H9 (cell line): ENCODE data around the gene TNPO2. TPM values are rescaled to one million over a fixed set of nuclear protein-coding genes. Genes with fewer than 3 reads are reported as not detected.

Experiments
- DNase-seq: peaks from one replicate; pipeline ENCODE4 v3.0.0-alpha.2; 2017
- H2AFZ ChIP-seq: one replicate; pipeline ENCODE4 v1.6.1; 2013; ENCODE audit warnings: mild to moderate bottlenecking, low read length, control low read depth, moderate library complexity
- H2AK5ac ChIP-seq: 2 replicates; pipeline ENCODE4 v1.6.1; 2013; ENCODE audit warnings: low read length, control low read depth, mixed read lengths; ENCODE audit not compliant: insufficient read length
- H2BK120ac ChIP-seq: one replicate; pipeline ENCODE4 v1.6.1; 2013; ENCODE audit warnings: low read depth, mild to moderate bottlenecking, low read length, control low read depth, inconsistent platforms; ENCODE audit not compliant: poor library complexity, severe bottlenecking
- H2BK12ac ChIP-seq: 2 replicates; pipeline ENCODE4 v1.6.1; 2013; ENCODE audit warnings: low read length, control low read depth, mixed read lengths, low read depth; ENCODE audit not compliant: insufficient read length
- H2BK15ac ChIP-seq: 2 replicates; pipeline ENCODE4 v1.6.1; 2013; ENCODE audit warnings: low read depth, low read length, control low read depth
- H2BK20ac ChIP-seq: one replicate; pipeline ENCODE4 v1.6.1; 2013; ENCODE audit warnings: low read depth, mild to moderate bottlenecking, low read length, control low read depth, inconsistent platforms; ENCODE audit not compliant: poor library complexity, severe bottlenecking
- H2BK5ac ChIP-seq: 2 replicates; pipeline ENCODE4 v1.6.1; 2013; ENCODE audit warnings: low read length, control low read depth, mixed read lengths; ENCODE audit not compliant: insufficient read length
- H3K14ac ChIP-seq: 2 replicates; pipeline ENCODE4 v1.6.1; 2013; ENCODE audit warnings: low read length, control low read depth; ENCODE audit not compliant: insufficient read depth
- H3K18ac ChIP-seq: 2 replicates; pipeline ENCODE4 v1.6.1; 2013; ENCODE audit warnings: low read depth, mild to moderate bottlenecking, mixed read lengths, low read length, control low read depth; ENCODE audit not compliant: insufficient read length
- H3K23ac ChIP-seq: 2 replicates; pipeline ENCODE4 v1.6.1; 2013; ENCODE audit warnings: low read length, control low read depth, mixed read lengths, low read depth; ENCODE audit not compliant: insufficient read length
- H3K23me2 ChIP-seq: 2 replicates; pipeline ENCODE4 v1.6.1; 2013; ENCODE audit warnings: low read depth, mild to moderate bottlenecking, mixed read lengths, low read length, control low read depth; ENCODE audit not compliant: insufficient read length, poor library complexity, severe bottlenecking
- H3K27ac ChIP-seq: 2 replicates; pipeline ENCODE4 v1.5.1; 2013; ENCODE audit warnings: low read length, control low read depth, mixed read lengths, low read depth; ENCODE audit not compliant: insufficient read length
- H3K27me3 ChIP-seq: 2 replicates; pipeline ENCODE4 v1.6.1; 2013; ENCODE audit warnings: low read length, control low read depth, inconsistent platforms; ENCODE audit not compliant: insufficient read depth
- H3K4ac ChIP-seq: 2 replicates; pipeline ENCODE4 v1.6.1; 2013; ENCODE audit warnings: low read depth, mild to moderate bottlenecking, control low read depth, inconsistent platforms, low read length, moderate library complexity
- H3K4me1 ChIP-seq: 2 replicates; pipeline ENCODE4 v1.6.1; 2013; ENCODE audit warnings: low read length, control low read depth, inconsistent platforms; ENCODE audit not compliant: insufficient read depth
- H3K4me2 ChIP-seq: 2 replicates; pipeline ENCODE4 v1.6.1; 2013; ENCODE audit warnings: low read length, control low read depth, mixed read lengths; ENCODE audit not compliant: insufficient read length, insufficient read depth
- H3K56ac ChIP-seq: 2 replicates; pipeline ENCODE4 v1.6.1; 2013; ENCODE audit warnings: low read depth, mild to moderate bottlenecking, mixed read lengths, low read length, control low read depth; ENCODE audit not compliant: insufficient read length
- H3K79me1 ChIP-seq: 2 replicates; pipeline ENCODE4 v1.6.1; 2013; ENCODE audit warnings: low read depth, mild to moderate bottlenecking, moderate library complexity, low read length, control low read depth, inconsistent platforms; ENCODE audit not compliant: insufficient read depth, poor library complexity, severe bottlenecking
- H3K79me2 ChIP-seq: 2 replicates; pipeline ENCODE4 v1.6.1; 2013; ENCODE audit warnings: low read length, control low read depth, inconsistent platforms; ENCODE audit not compliant: insufficient read depth
- H3K9ac ChIP-seq: 2 replicates; pipeline ENCODE4 v1.6.1; 2013; ENCODE audit warnings: low read length, control low read depth, mixed read lengths; ENCODE audit not compliant: insufficient read length; ENCODE audit errors: extremely low read depth
- H3K9me3 ChIP-seq: one replicate; pipeline ENCODE4 v1.6.1; 2013; ENCODE audit warnings: low read depth, low read length, inconsistent platforms; ENCODE audit not compliant: control insufficient read depth
- H3T11ph ChIP-seq: one replicate; pipeline ENCODE4 v1.6.1; 2013; ENCODE audit warnings: mild to moderate bottlenecking, low read length, control low read depth, inconsistent platforms
- H4K20me1 ChIP-seq: one replicate; pipeline ENCODE4 v1.6.1; 2013; ENCODE audit not compliant: control insufficient read depth, insufficient read length, insufficient read depth
- H4K5ac ChIP-seq: 2 replicates; pipeline ENCODE4 v1.6.1; 2013; ENCODE audit warnings: low read depth, mild to moderate bottlenecking, mixed read lengths, low read length, control low read depth; ENCODE audit not compliant: insufficient read length
- H4K8ac ChIP-seq: replicated peaks from 2 replicates; pipeline ENCODE4 v1.6.1; 2013; ENCODE audit warnings: low read length, control low read depth, mixed read lengths, low read depth; ENCODE audit not compliant: insufficient read length
- H4K91ac ChIP-seq: 2 replicates; pipeline ENCODE4 v1.6.1; 2013; ENCODE audit warnings: low read depth, mild to moderate bottlenecking, moderate library complexity, mixed read lengths, low read length, control low read depth; ENCODE audit not compliant: insufficient read length
- H3K27ac Mint-ChIP-seq, 3 experiments: 2 replicates in 2 of 3; 3 replicates in 1 of 3; pipeline ENCODE4 v1.8.0; 2020 to 2021; ENCODE audit warnings: mixed read lengths in 3 of 3, mild to moderate bottlenecking in 1 of 3, moderate library complexity in 1 of 3
- H3K27me3 Mint-ChIP-seq: 2 replicates; pipeline ENCODE4 v1.8.0; 2021; ENCODE audit warnings: low read depth, mild to moderate bottlenecking, moderate library complexity, mixed read lengths
- H3K36me3 Mint-ChIP-seq, 3 experiments: 2 replicates in 2 of 3; 3 replicates in 1 of 3; pipeline ENCODE4 v1.8.0; 2020 to 2021; ENCODE audit warnings: low read depth in 3 of 3, mixed read lengths in 3 of 3; ENCODE audit not compliant: insufficient read depth in 1 of 3
- H3K4me1 Mint-ChIP-seq, 2 experiments: 2 replicates each; pipeline ENCODE4 v1.8.0; 2020; ENCODE audit warnings: mixed read lengths in 2 of 2
- H3K4me3 Mint-ChIP-seq, 2 experiments: 2 replicates in 1 of 2; 3 replicates in 1 of 2; pipeline ENCODE4 v1.8.0; 2020 to 2021; ENCODE audit warnings: mild to moderate bottlenecking in 2 of 2, mixed read lengths in 2 of 2, moderate library complexity in 1 of 2
- H3K9me3 Mint-ChIP-seq, 2 experiments: 2 replicates in 1 of 2; 3 replicates in 1 of 2; pipeline ENCODE4 v1.8.0; 2020; ENCODE audit warnings: mild to moderate bottlenecking in 2 of 2, mixed read lengths in 2 of 2, moderate library complexity in 1 of 2
- CTCF ChIP-seq: fragments of 200-600 bp; sonication (generic); conservative IDR thresholded peaks from 3 replicates; pipeline ENCODE4 v1.8.0; 2021; ENCODE audit warnings: antibody characterized with exemption, mild to moderate bottlenecking
- WGBS: extraction: QIAGEN DNeasy Blood & Tissue Kit; methylation state at CpG from one replicate; pipeline ENCODE4 v1.1.7; 2013; ENCODE audit warnings: missing lambda C conversion rate, low lambda C conversion rate, mixed read lengths; ENCODE audit not compliant: insufficient read length; ENCODE audit errors: extremely low coverage; 5-methylcytosine and 5-hydroxymethylcytosine counted together
- total RNA-seq: library from RNA; stranded (reverse); gene quantifications from 2 replicates; pipeline ENCODE4 v1.2.1, GENCODE V29; 2021

Gene TNPO2
- total RNA-seq, 1 experiment from 2014 or later: 159 TPM

DNA sequence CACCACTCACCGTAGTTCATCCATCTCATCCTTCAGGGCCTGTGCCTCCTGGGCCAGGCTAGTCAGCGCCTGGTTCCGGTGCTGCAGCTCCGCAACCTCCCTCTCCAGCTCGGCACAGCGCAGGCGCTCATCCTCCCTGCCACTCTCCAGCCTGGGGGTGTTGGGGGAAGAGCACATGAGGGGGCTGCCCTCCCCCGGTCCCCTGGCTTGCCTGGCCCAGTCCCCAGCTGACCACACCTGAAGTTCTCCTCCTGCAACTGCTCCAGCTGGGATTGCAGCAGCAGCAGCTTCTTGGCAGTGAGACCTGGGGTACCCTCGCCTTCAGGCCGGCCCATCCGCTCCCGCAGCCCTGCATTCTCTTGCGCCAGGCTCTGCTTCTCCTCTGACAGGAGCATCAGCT, 47.2 kb upstream of the TNPO2 start:
- Histone ChIP-seq H2BK120ac (no peak overlapping the region), H3K18ac (no peak overlapping the region), H3K4me1 (no peaks in the 10 kb centered on the region; the same call in 1 of the 2 replicates), H3K9ac (no peak overlapping the region), H4K91ac (no peak overlapping the region), H2BK15ac (no peak overlapping the region), H3K23ac (no peak overlapping the region), H4K20me1 (no peaks in the 10 kb centered on the region), H2BK5ac (no peak overlapping the region), H2BK20ac (no peak overlapping the region), H3K4ac (no peak overlapping the region), H3K23me2 (peaks cover 3% of the 10 kb centered on the region), H4K5ac (no peak overlapping the region), H3K79me1 (no peaks in the 10 kb centered on the region), H4K8ac (no peak overlapping the region), H3K56ac (no peak overlapping the region), H3K27me3 (no peaks in the 10 kb centered on the region), H3K79me2 (no peaks in the 10 kb centered on the region), H3K9me3 (no peaks in the 10 kb centered on the region), H3K4me2 (no peak overlapping the region), H2AFZ (no peak overlapping the region), H3K14ac (no peak overlapping the region), H2BK12ac (no peak overlapping the region), H2AK5ac (no peak overlapping the region), H3T11ph (no peak overlapping the region), H3K27ac (no peak overlapping the region)
- DNase-seq: no peak
- WGBS: no CpG with 5 or more reads among the region's 13 CpGs
- Mint-ChIP-seq H3K4me3 (no peak overlapping the region), H3K27ac (no peak overlapping the region; a peak in 1 of 7 replicates), H3K4me1 (peaks cover 18 to 26% of the 10 kb centered on the region in 2 experiments), H3K36me3 (peaks cover 24 to 43% (median 41%) of the 10 kb centered on the region in 3 experiments), H3K9me3 (no peaks in the 10 kb centered on the region), H3K27me3 (no peaks in the 10 kb centered on the region)
- no peak for TF ChIP-seq CTCF
